ENCODE data around the gene ATG10. TPM values are rescaled to one million over a fixed set of nuclear protein-coding genes. Genes with fewer than 3 reads are reported as not detected.

ATG10 gene
- total and polyA plus RNA-seq, 2 donors (not counting 1 experiment from before 2014, with no cell fraction given): 1.6 to 11.6 TPM

- no peak overlapping the region for H3K4me3 ChIP-seq (ENCODE audit: control extremely low read depth in 1 of 5, extremely low read depth in 1 of 5, insufficient read depth in 1 of 5, low read depth in 2 of 5, low read length in 4 of 5)
- ChIA-PET POLR2A (no interaction called here), CTCF (interaction anchor here (0.7 to 3.5 kb wide), 10 partner anchors 10 to 738 kb away, joined by 3 to 55 read pairs (median 4); no protein-coding TSS in a partner anchor)
- no peaks in the 10 kb centered on the region for H3K4me1 ChIP-seq (ENCODE audit: control insufficient read depth in 2 of 2, insufficient read depth in 2 of 2, low read length in 2 of 2)
- H3K79me2 ChIP-seq (ENCODE audit: control insufficient read depth, insufficient read depth, low read length): no peaks in the 10 kb centered on the region
- H3K27me3 Mint-ChIP-seq: no peaks in the 10 kb centered on the region
- no peaks in the 10 kb centered on the region for H3K36me3 ChIP-seq (replicated peaks in 1 of 2; ENCODE audit: control extremely low read depth in 1 of 2, control insufficient read depth in 1 of 2, extremely low read depth in 1 of 2, insufficient read depth in 2 of 2, low read length in 1 of 2)
- no peaks in the 10 kb centered on the region for H3K27me3 ChIP-seq (replicated peaks in 1 of 4; ENCODE audit: control extremely low read depth in 1 of 4, control insufficient read depth in 3 of 4, insufficient read depth in 4 of 4, low read length in 3 of 4)
- H3K4me1 Mint-ChIP-seq: no peaks in the 10 kb centered on the region
- intact Hi-C loops (cut with micrococcal nuclease): no loop called here
- H3K9me3 Mint-ChIP-seq (ENCODE audit: insufficient read depth): no peaks in the 10 kb centered on the region
- no peak overlapping the region for H3K4me3 Mint-ChIP-seq
- WGBS (ENCODE audit: insufficient coverage): no CpG with 5 or more reads among the region's 6 CpGs
- no peak overlapping the region for H3K4me2 ChIP-seq (replicated peaks; ENCODE audit: low read depth, low read length, poor library complexity, severe bottlenecking)
- ATAC-seq (ENCODE audit: low read depth) (no peak), DNase-seq (no peak)
- H3K9ac ChIP-seq (ENCODE audit: low read length): no peak overlapping the region
- no peak overlapping the region for H3K27ac ChIP-seq (ENCODE audit: low read length in 2 of 2)
- H4K20me1 ChIP-seq (ENCODE audit: control insufficient read depth, insufficient read depth, low read length, poor library complexity, severe bottlenecking): no peaks in the 10 kb centered on the region
- no peak overlapping the region for H3K27ac Mint-ChIP-seq
- no peak overlapping the region for H2AFZ ChIP-seq (ENCODE audit: insufficient read depth, low read depth, low read length, poor library complexity, severe bottlenecking)
- no peak for TF ChIP-seq EZH2 (IDR thresholded peaks at IDR 0.05; ENCODE audit: borderline replicate concordance, insufficient read depth, low read depth, low read length, poor library complexity, severe bottlenecking)
- TF ChIP-seq, protein P1, sequence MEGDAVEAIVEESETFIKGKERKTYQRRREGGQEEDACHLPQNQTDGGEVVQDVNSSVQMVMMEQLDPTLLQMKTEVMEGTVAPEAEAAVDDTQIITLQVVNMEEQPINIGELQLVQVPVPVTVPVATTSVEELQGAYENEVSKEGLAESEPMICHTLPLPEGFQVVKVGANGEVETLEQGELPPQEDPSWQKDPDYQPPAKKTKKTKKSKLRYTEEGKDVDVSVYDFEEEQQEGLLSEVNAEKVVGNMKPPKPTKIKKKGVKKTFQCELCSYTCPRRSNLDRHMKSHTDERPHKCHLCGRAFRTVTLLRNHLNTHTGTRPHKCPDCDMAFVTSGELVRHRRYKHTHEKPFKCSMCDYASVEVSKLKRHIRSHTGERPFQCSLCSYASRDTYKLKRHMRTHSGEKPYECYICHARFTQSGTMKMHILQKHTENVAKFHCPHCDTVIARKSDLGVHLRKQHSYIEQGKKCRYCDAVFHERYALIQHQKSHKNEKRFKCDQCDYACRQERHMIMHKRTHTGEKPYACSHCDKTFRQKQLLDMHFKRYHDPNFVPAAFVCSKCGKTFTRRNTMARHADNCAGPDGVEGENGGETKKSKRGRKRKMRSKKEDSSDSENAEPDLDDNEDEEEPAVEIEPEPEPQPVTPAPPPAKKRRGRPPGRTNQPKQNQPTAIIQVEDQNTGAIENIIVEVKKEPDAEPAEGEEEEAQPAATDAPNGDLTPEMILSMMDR (IDR thresholded peaks at IDR 0.05): no peak
- H3K9me3 ChIP-seq (ENCODE audit: control extremely low read depth in 1 of 3, control insufficient read depth in 2 of 3, insufficient read depth in 1 of 3, low read length in 2 of 3): no peaks in the 10 kb centered on the region
Observed at GRCh38 chr5:82164176-82164976, 192.6 kb downstream of the ATG10 start.
